MM.1S (cell line): ENCODE results near the gene IGF1R.

Experiments used
- DNase-seq: peaks from one replicate; pipeline ENCODE4 v3.0.0-alpha.2; 2015
- H2AFZ ChIP-seq: fragments of 300-600 bp; sonication (generic); 2 replicates; pipeline ENCODE4 v1.6.0; 2016; ENCODE audit warnings: antibody characterized with exemption, low read length
- H3F3A ChIP-seq: fragments of 300-600 bp; sonication (generic); 2 replicates; pipeline ENCODE4 v1.6.1; 2016; ENCODE audit warnings: mild to moderate bottlenecking, antibody characterized with exemption, low read length, moderate library complexity, mixed read lengths; ENCODE audit not compliant: insufficient read depth
- H3K27ac ChIP-seq: fragments of 300-600 bp; sonication (generic); 2 replicates; pipeline ENCODE4 v1.5.1; 2016; ENCODE audit warnings: mild to moderate bottlenecking, low read length
- H3K27me3 ChIP-seq: fragments of 300-600 bp; sonication (generic); replicated peaks from 2 replicates; pipeline ENCODE4 v1.6.0; 2016; ENCODE audit warnings: low read length; ENCODE audit not compliant: insufficient read depth
- H3K36me3 ChIP-seq: fragments of 300-600 bp; sonication (generic); replicated peaks from 2 replicates; pipeline ENCODE4 v1.6.1; 2016; ENCODE audit warnings: mild to moderate bottlenecking, low read length, mixed read lengths; ENCODE audit not compliant: insufficient read depth
- H3K4me1 ChIP-seq: fragments of 300-600 bp; sonication (generic); 2 replicates; pipeline ENCODE4 v1.6.1; 2016; ENCODE audit warnings: low read length, mixed read lengths
- H3K4me2 ChIP-seq: fragments of 300-600 bp; sonication (generic); 2 replicates; pipeline ENCODE4 v1.6.0; 2016; ENCODE audit warnings: low read depth, low read length
- H3K4me3 ChIP-seq: fragments of 300-600 bp; sonication (generic); 2 replicates; pipeline ENCODE4 v1.5.1; 2016; ENCODE audit warnings: low read length, mixed read lengths
- H3K79me2 ChIP-seq: fragments of 300-600 bp; sonication (generic); 2 replicates; pipeline ENCODE4 v1.6.1; 2016; ENCODE audit warnings: mixed run types, low read length, mixed read lengths
- H3K9ac ChIP-seq: fragments of 300-600 bp; sonication (generic); 2 replicates; pipeline ENCODE4 v1.6.1; 2016; ENCODE audit warnings: low read length, mixed read lengths
- H3K9me2 ChIP-seq: fragments of 300-600 bp; sonication (generic); replicated peaks from 2 replicates; pipeline ENCODE4 v1.6.1; 2016; ENCODE audit warnings: mild to moderate bottlenecking, low read length, mixed read lengths; ENCODE audit not compliant: insufficient read depth
- H3K9me3 ChIP-seq: fragments of 300-600 bp; sonication (generic); replicated peaks from 2 replicates; pipeline ENCODE4 v1.6.1; 2016; ENCODE audit warnings: mild to moderate bottlenecking, low read length, mixed read lengths; ENCODE audit not compliant: insufficient read depth
- H4K20me1 ChIP-seq: fragments of 300-600 bp; sonication (generic); 2 replicates; pipeline ENCODE4 v1.6.1; 2016; ENCODE audit warnings: mild to moderate bottlenecking, low read length, moderate library complexity, mixed read lengths; ENCODE audit not compliant: insufficient read depth
- EZH2 ChIP-seq: fragments of 300-600 bp; sonication (generic); optimal IDR thresholded peaks from 2 replicates; pipeline ENCODE3; 2017; ENCODE audit warnings: low read depth, mild to moderate bottlenecking, antibody characterized with exemption, low read length, mixed read lengths
- EZH2phosphoT487 ChIP-seq: fragments of 300-600 bp; sonication (generic); IDR thresholded peaks from 2 replicates; pipeline ENCODE4 v1.6.1; 2018; ENCODE audit warnings: antibody characterized with exemption, low read length
- TF ChIP-seq, protein P1 (sequence below): fragments of 300-600 bp; sonication (generic); IDR thresholded peaks from 2 replicates; pipeline ENCODE4 v1.5.1; 2016; ENCODE audit warnings: antibody characterized with exemption, low read length, mixed read lengths

Gene IGF1R

DNA sequence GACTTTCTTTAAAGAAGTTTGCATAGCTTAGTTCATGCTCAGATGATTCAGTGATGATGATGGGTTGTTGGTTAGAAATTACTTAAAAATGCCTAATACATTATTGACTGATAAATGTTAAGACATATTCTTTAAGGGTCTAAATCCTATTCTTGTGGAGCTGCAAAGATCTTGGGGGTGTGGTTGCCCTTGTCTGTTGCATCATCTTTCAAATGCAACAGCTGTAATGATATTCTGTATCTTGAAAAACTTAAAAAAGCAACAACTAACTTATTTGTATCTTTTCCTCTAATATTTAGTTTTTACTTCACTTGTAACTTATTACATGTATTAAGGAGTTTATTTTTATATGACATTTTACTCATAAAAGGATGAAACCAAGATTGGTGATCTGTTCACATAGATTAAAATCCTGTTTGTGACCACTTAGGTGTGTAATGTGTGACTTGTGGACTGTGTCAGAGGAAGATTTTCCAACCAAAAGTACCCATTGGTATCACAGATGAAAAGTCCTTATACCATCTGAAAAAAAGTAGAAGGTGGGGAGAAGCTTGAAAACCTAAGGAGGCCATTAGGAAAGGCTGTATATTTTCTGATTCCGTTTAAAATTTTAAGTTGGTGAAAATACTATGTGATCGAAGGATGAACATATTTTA lies 142.8 kb downstream of the IGF1R start:
- H3K79me2 ChIP-seq: peaks cover 62% of the 10 kb centered on the region

DNA sequence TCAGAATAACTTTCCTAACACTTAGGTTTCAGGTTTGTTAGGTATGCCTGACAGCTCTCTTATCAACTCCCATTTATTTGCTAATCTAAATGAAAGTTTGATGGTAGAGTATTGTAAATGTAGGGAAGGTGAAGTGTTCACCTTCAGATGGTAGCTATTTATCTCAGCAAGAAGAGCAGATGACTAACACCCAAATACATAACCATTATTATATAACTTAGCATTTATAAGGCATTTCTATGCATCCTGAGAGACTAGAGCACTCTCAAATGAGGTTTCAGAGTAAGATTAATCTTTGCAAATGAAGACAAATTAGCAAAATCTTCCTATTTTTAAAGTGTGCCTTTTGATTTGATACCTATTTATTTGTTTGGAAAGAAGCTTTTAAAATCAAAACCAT lies 143.8 kb downstream of the IGF1R start:
- no peaks in the 10 kb centered on the region for H3K36me3 ChIP-seq
- H2AFZ ChIP-seq: no peak overlapping the region
- no peaks in the 10 kb centered on the region for H3K9me2 ChIP-seq
- no peaks in the 10 kb centered on the region for H3K4me1 ChIP-seq
- peaks cover 68% of the 10 kb centered on the region for H3K79me2 ChIP-seq
- H3K9me3 ChIP-seq: no peaks in the 10 kb centered on the region
- no peak overlapping the region for H3K9ac ChIP-seq
- H3K27me3 ChIP-seq: no peaks in the 10 kb centered on the region
- H4K20me1 ChIP-seq: no peaks in the 10 kb centered on the region
- no peak overlapping the region for H3K4me2 ChIP-seq
- no peak overlapping the region for H3K4me3 ChIP-seq
- no peak overlapping the region for H3K27ac ChIP-seq
- no peaks in the 10 kb centered on the region for H3F3A ChIP-seq
- TF ChIP-seq, protein P1, sequence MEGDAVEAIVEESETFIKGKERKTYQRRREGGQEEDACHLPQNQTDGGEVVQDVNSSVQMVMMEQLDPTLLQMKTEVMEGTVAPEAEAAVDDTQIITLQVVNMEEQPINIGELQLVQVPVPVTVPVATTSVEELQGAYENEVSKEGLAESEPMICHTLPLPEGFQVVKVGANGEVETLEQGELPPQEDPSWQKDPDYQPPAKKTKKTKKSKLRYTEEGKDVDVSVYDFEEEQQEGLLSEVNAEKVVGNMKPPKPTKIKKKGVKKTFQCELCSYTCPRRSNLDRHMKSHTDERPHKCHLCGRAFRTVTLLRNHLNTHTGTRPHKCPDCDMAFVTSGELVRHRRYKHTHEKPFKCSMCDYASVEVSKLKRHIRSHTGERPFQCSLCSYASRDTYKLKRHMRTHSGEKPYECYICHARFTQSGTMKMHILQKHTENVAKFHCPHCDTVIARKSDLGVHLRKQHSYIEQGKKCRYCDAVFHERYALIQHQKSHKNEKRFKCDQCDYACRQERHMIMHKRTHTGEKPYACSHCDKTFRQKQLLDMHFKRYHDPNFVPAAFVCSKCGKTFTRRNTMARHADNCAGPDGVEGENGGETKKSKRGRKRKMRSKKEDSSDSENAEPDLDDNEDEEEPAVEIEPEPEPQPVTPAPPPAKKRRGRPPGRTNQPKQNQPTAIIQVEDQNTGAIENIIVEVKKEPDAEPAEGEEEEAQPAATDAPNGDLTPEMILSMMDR: no peak
- TF ChIP-seq EZH2 (no peak), EZH2phosphoT487 (no peak)
- no peak for DNase-seq

More for the DNA sequence above, 142.8 kb downstream of the IGF1R start:
- DNase-seq: no peak
- Histone ChIP-seq H3K36me3 (no peaks in the 10 kb centered on the region), H2AFZ (no peak overlapping the region), H3K9me3 (no peaks in the 10 kb centered on the region), H3K4me3 (no peak overlapping the region), H3K27ac (no peak overlapping the region), H3K27me3 (no peaks in the 10 kb centered on the region), H3K9ac (no peak overlapping the region), H3K4me1 (no peaks in the 10 kb centered on the region), H4K20me1 (no peaks in the 10 kb centered on the region), H3K4me2 (no peak overlapping the region), H3K9me2 (no peaks in the 10 kb centered on the region), H3F3A (no peaks in the 10 kb centered on the region)
- TF ChIP-seq, protein P1: no peak
- no peak for TF ChIP-seq EZH2phosphoT487
- no peak for TF ChIP-seq EZH2

DNA sequence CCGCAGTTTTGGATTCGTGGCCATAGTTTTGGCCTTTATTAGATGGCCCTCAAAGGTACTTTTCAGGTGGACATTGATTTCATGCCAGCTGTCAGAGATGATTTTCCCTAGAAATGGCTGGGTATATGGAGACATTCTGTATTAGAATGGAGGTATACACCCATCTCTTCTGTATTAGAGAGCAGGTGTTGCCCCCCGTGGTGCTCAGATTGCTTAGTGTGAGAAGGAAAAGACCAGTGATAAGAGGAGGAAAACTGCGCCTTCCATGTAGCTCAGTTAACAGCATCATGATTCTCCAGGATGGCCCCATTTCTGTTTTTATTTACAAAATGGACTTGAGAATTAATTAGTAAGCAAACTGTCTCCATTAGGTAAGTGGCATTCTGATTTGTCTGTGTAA lies 145.9 kb downstream of the IGF1R start:
- no peaks in the 10 kb centered on the region for H3K4me1 ChIP-seq
- H3K4me2 ChIP-seq: no peak overlapping the region
- H4K20me1 ChIP-seq: no peaks in the 10 kb centered on the region; the same call in 1 of the 2 replicates
- H3F3A ChIP-seq: no peaks in the 10 kb centered on the region
- H3K9me3 ChIP-seq: no peaks in the 10 kb centered on the region
- H3K79me2 ChIP-seq: peaks cover 79% of the 10 kb centered on the region
- H3K27ac ChIP-seq: no peak overlapping the region
- DNase-seq: no peak
- H3K36me3 ChIP-seq: no peaks in the 10 kb centered on the region
- no peaks in the 10 kb centered on the region for H3K9me2 ChIP-seq
- no peak overlapping the region for H2AFZ ChIP-seq
- no peak overlapping the region for H3K4me3 ChIP-seq
- no peak overlapping the region for H3K9ac ChIP-seq
- TF ChIP-seq, protein P1: no peak
- TF ChIP-seq EZH2phosphoT487: no peak
- no peak for TF ChIP-seq EZH2
- no peaks in the 10 kb centered on the region for H3K27me3 ChIP-seq
